ENCODE data around the gene PPP2R3C.

DNA sequence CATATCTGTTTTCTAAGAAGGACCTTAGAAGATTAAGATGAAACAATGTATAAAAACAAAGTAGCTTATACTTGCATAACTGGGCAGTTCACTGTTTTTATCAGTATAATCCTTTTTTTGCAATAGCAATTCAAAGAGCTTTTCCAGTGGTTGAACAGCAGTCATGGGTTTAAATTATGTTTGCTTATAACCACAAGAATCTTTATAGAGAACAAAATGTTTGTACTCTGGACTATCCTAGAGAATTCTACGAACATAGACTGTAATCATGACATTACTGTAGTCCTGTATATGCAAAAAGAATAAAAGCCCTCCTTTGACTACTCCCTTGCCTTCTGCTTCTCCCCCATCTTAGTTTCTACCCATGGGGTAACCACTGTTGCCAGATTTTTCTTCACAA is 70.0 kb downstream of the PPP2R3C start:
- TF ChIP-seq EZH2 (IDR thresholded peaks at IDR 0.05) (no peak), FOXP2 (optimal IDR thresholded peaks at IDR 0.05; ENCODE audit: control extremely low read depth, extremely low read length, insufficient read depth) (no peak)

Data from SK-N-MC (cell line).